ENCODE measurements around the gene NRG3. TPM values are rescaled to one million over a fixed set of nuclear protein-coding genes. Genes with fewer than 3 reads are reported as not detected.

The NRG3 gene
- total and polyA plus RNA-seq, 2 donors (not counting 1 experiment from before 2014, with no cell fraction given), result not detected

DNA sequence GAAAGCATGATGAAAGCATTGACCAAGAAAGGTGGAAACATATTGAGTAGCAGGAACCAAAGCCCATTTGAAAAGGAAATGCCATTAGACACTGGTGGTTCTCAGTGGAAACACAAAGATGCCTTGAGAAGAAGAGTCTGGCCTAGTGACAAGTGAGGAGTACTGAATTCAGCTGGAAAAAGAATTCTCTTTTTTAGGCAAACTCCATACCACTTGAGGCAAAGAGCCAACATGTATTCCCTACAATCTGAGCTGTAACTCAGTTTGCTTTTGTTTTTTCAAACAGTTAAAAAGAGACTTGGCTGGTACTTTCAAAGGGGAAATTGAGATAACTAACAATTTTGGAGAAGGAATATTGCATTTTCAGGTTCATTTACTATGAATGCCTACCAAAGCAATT lies 624.0 kb downstream of the NRG3 start:
- no peaks in the 10 kb centered on the region for H3K27me3 ChIP-seq (ENCODE audit: control insufficient read depth, insufficient read depth, low read length)

GRCh38 chr10:82505009-82505408 lies 630.0 kb downstream of the NRG3 start:
- Histone ChIP-seq H2AFZ (ENCODE audit: low read length) (no peak overlapping the region), H3K9ac (ENCODE audit: insufficient read depth, low read length) (no peak overlapping the region), H4K20me1 (ENCODE audit: control insufficient read depth, extremely low read depth, insufficient read depth, low read length) (no peaks in the 10 kb centered on the region), H3K36me3 (ENCODE audit: control insufficient read depth, insufficient read depth, low read length) (no peaks in the 10 kb centered on the region), H3K9me3 (ENCODE audit: control insufficient read depth, insufficient read depth, low read depth, low read length) (no peaks in the 10 kb centered on the region), H3K4me3 (replicated peaks in 1 of 4; ENCODE audit: control extremely low read depth in 1 of 4, insufficient read depth in 1 of 4, low read depth in 3 of 4, low read length in 4 of 4) (no peak overlapping the region), H3K79me2 (ENCODE audit: control insufficient read depth, insufficient read depth, low read length) (no peaks in the 10 kb centered on the region), H3K27ac (ENCODE audit: insufficient read depth, low read length) (no peak overlapping the region), H3K27me3 (ENCODE audit: control insufficient read depth, insufficient read depth, low read length) (no peaks in the 10 kb centered on the region), H3K4me1 (ENCODE audit: control insufficient read depth, extremely low read depth, insufficient read depth, low read length) (no peaks in the 10 kb centered on the region), H3K4me2 (ENCODE audit: extremely low read depth, insufficient read depth, low read length) (no peak overlapping the region)
- DNase-seq (ENCODE audit: low read depth in 2 of 2), result no peak
- no peak for TF ChIP-seq CTCF (conservative IDR thresholded peaks at IDR 0.05 in 1 of 2, IDR thresholded peaks at IDR 0.05 in 1 of 2; ENCODE audit: low read depth in 1 of 2, low read length in 2 of 2)

More for the DNA sequence above, 624.0 kb downstream of the NRG3 start:
- H4K20me1 ChIP-seq (ENCODE audit: control insufficient read depth, extremely low read depth, insufficient read depth, low read length), result no peaks in the 10 kb centered on the region
- H3K4me2 ChIP-seq (ENCODE audit: extremely low read depth, insufficient read depth, low read length), result no peak overlapping the region
- TF ChIP-seq EZH2 (IDR thresholded peaks at IDR 0.05; ENCODE audit: low read length, missing control alignments), result no peak
- H2AFZ ChIP-seq (ENCODE audit: low read length), result no peak overlapping the region
- no peaks in the 10 kb centered on the region for H3K36me3 ChIP-seq (ENCODE audit: control insufficient read depth, insufficient read depth, low read length)
- no peak overlapping the region for H3K9ac ChIP-seq (ENCODE audit: insufficient read depth, low read length)
- H3K9me3 ChIP-seq (ENCODE audit: control insufficient read depth, insufficient read depth, low read depth, low read length), result no peaks in the 10 kb centered on the region
- no peaks in the 10 kb centered on the region for H3K79me2 ChIP-seq (ENCODE audit: control insufficient read depth, insufficient read depth, low read length)
- DNase-seq (ENCODE audit: low read depth in 2 of 2), result no peak
- no peaks in the 10 kb centered on the region for H3K4me1 ChIP-seq (ENCODE audit: control insufficient read depth, extremely low read depth, insufficient read depth, low read length)
- no peak overlapping the region for H3K27ac ChIP-seq (ENCODE audit: insufficient read depth, low read length)
- H3K4me3 ChIP-seq (replicated peaks in 1 of 4; ENCODE audit: control extremely low read depth in 1 of 4, insufficient read depth in 1 of 4, low read depth in 3 of 4, low read length in 4 of 4), result no peak overlapping the region

DNA sequence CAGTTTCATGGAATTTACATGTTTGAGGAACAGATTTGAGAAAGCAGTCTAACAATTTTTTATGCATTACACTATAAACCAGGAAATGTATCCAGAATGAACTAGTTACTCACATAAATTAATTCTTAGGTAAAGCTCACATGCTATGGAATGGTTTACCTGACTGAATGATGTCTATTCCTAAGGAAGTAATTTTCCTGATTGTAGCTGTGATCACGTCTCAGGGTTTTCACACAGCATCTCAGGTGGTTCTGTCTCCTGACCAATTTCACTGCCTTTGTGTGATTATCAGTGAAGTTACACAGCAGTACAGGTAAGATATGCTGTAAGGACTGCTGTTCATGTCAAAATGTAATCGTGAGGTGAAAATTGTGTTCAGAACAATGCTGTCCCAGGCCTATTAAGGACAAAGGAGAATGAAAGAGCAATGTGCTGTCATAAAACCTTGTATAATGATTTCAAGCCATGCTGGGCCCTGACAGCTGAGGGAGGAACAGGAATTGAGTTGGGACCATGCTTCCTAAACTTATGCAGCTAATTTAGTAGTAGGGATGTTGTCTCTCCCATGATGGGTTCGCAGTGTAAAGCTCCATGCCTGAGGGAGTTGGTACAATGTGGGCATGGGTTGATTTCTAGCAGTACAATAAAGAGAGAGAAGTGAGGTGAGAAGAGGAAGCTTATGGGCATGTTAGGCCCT lies 631.8 kb downstream of the NRG3 start:
- no peak overlapping the region for H3K9ac ChIP-seq (ENCODE audit: insufficient read depth, low read length)
- no peak for TF ChIP-seq CTCF (conservative IDR thresholded peaks at IDR 0.05 in 1 of 2, IDR thresholded peaks at IDR 0.05 in 1 of 2; ENCODE audit: low read depth in 1 of 2, low read length in 2 of 2)
- TF ChIP-seq EZH2 (IDR thresholded peaks at IDR 0.05; ENCODE audit: low read length, missing control alignments), result no peak
- H4K20me1 ChIP-seq (ENCODE audit: control insufficient read depth, extremely low read depth, insufficient read depth, low read length), result no peaks in the 10 kb centered on the region
- no peak overlapping the region for H3K4me3 ChIP-seq (replicated peaks in 1 of 4; ENCODE audit: control extremely low read depth in 1 of 4, insufficient read depth in 1 of 4, low read depth in 3 of 4, low read length in 4 of 4)
- no peak overlapping the region for H3K27ac ChIP-seq (ENCODE audit: insufficient read depth, low read length)
- no peak for DNase-seq (ENCODE audit: low read depth in 2 of 2)
- H3K79me2 ChIP-seq (ENCODE audit: control insufficient read depth, insufficient read depth, low read length), result no peaks in the 10 kb centered on the region
- no peaks in the 10 kb centered on the region for H3K9me3 ChIP-seq (ENCODE audit: control insufficient read depth, insufficient read depth, low read depth, low read length)
- H3K36me3 ChIP-seq (ENCODE audit: control insufficient read depth, insufficient read depth, low read length), result no peaks in the 10 kb centered on the region
- no peak overlapping the region for H2AFZ ChIP-seq (ENCODE audit: low read length)
- no peaks in the 10 kb centered on the region for H3K27me3 ChIP-seq (ENCODE audit: control insufficient read depth, insufficient read depth, low read length)
- H3K4me2 ChIP-seq (ENCODE audit: extremely low read depth, insufficient read depth, low read length), result no peak overlapping the region
- H3K4me1 ChIP-seq (ENCODE audit: control insufficient read depth, extremely low read depth, insufficient read depth, low read length), result no peaks in the 10 kb centered on the region

Data from fibroblast of lung (primary cell).